WI38 (cell line): ENCODE measurements around the gene TOM1L2.
"Not testable (repeated sequence)": the region's sequence is repeated elsewhere in the genome, so short reads cannot be mapped to it uniquely, and the experiment has no call there.

Source experiments
- H3K4me3 ChIP-seq: 2 replicates; pipeline ENCODE4 v1.5.1; 2011; ENCODE audit warnings: low read depth, mild to moderate bottlenecking, control low read depth, low read length
- TF ChIP-seq, protein P1 (sequence below): IDR thresholded peaks from 2 replicates; pipeline ENCODE4 v1.5.1; 2012; ENCODE audit warnings: low read depth, mild to moderate bottlenecking, control low read depth, low read length

Gene TOM1L2

DNA sequence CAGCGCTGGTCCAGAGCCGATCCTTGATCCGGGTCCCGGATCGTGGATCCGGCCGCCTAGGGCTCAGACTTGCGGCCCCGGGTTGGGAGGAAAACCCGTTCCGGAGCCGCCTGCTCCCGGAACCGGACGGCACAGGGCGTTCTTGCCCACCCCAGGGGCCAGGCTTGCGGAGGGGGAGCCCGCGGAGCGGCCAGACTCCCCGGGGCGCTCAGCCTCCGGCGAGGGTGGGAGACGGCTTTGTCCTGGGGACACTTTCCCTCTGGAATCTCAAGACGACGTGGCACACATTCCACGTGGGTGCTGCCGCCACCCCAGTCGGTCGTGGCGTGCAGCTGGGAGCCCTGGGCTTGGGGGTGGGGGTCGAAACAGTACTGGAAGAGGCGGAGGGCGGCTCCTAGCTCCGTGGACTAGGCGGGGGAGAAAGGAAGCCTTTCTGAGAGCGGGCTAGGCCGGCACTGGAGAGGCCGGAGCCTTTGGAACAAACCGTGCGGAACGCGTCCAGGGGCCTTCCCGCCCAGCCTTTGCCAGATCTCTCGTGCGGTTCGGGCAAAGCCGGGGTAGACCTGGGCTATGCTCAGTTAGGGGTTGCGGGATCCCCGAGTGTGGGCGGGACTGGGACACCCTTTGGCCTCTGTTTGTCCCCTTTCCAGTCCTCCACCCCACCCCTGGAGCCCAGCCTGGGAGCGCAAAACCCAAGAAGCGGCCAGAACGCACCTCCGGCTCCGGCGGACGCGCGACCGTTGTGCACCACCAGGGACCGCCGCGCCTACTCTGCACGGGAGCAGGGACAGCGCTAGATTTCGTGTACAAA lies 161.9 kb downstream of the TOM1L2 start:
- no peak overlapping the region for H3K4me3 ChIP-seq
- TF ChIP-seq, protein P1, sequence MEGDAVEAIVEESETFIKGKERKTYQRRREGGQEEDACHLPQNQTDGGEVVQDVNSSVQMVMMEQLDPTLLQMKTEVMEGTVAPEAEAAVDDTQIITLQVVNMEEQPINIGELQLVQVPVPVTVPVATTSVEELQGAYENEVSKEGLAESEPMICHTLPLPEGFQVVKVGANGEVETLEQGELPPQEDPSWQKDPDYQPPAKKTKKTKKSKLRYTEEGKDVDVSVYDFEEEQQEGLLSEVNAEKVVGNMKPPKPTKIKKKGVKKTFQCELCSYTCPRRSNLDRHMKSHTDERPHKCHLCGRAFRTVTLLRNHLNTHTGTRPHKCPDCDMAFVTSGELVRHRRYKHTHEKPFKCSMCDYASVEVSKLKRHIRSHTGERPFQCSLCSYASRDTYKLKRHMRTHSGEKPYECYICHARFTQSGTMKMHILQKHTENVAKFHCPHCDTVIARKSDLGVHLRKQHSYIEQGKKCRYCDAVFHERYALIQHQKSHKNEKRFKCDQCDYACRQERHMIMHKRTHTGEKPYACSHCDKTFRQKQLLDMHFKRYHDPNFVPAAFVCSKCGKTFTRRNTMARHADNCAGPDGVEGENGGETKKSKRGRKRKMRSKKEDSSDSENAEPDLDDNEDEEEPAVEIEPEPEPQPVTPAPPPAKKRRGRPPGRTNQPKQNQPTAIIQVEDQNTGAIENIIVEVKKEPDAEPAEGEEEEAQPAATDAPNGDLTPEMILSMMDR, result no peak

DNA sequence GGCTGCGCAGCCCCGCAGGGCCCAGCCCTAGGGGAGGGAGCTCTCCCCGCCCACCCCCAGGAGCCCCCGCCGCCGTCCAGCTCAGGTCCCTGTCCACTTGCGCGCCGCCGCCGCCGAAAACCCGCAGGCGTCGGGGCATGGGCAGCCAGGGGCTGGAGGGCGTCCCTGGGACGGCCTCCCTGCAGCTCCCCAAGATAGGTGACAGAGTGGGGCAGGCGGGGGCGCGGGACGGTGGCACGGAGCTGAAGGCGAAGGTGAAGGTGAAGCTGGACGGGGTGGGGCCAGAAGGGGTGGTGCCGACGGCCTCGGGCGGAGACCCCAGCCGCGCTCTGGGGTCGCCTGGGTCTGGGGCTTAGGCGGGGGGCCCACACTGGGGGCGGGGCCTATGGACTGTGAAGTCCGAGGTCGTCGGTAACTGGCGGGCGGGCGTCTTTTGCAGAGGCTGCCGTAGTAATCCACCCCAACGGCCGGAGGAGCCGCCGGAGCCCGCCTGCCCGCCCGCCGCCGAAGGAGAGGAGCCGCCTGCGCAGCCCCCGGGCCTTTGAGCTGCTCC lies 162.6 kb downstream of the TOM1L2 start:
- TF ChIP-seq, protein P1, result no peak
- no peak overlapping the region for H3K4me3 ChIP-seq

DNA sequence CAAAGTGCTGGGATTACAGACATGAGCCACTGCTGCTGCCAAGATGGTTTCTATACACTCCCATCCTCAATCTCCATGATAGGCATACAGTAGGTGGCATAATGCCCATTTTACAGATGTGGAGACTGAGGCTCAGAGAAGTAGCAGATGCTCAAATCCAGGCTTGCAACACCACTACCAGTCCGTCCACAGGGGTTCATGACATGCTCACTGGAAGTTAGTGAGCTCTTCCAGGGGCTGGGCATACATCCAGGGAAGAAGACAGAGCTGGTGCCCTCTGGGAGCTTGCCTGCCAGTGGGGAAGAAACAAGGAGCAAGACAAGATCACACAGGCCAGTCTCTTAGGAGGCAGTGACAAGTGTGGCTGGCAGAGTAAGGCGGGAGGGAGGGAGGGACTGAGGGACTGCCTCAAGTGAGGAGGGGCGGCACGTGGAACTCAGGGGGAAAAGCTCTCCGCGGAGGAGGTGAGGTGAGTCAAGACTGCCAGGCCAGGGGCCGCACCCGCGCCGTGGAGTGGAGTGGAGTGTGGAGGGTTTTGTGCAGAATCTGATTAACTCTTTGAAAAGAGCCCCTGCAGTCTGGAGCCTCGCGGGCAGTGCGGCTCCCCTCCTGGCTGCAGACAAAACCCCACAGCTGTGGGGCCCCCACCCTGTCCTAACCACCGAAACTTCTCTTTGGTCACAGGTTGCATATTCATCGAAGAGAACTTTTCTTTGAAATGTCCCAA lies 163.3 kb downstream of the TOM1L2 start:
- TF ChIP-seq, protein P1, result no peak

DNA sequence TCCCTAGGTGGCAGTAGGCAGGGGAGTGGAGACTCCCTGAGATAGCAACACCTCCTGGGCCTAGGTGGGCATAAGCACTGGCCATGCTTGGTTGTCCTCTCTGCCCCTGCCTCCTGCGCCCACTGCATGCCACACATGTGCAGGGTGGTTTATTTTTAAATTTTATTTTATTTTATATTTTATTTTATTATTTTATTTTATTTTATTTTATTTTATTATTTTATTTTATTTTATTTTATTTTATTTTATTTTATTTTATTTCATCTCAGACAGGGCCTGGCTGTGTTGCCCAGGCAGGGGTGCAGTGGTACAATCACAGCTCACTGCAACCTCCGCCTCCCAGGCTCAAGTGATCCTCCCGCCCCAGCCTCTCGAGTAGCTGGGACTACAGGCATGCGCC lies 164.0 kb downstream of the TOM1L2 start:
- not testable (repeated sequence) for H3K4me3 ChIP-seq

More for the DNA sequence above, 163.3 kb downstream of the TOM1L2 start:
- no peak overlapping the region for H3K4me3 ChIP-seq

DNA sequence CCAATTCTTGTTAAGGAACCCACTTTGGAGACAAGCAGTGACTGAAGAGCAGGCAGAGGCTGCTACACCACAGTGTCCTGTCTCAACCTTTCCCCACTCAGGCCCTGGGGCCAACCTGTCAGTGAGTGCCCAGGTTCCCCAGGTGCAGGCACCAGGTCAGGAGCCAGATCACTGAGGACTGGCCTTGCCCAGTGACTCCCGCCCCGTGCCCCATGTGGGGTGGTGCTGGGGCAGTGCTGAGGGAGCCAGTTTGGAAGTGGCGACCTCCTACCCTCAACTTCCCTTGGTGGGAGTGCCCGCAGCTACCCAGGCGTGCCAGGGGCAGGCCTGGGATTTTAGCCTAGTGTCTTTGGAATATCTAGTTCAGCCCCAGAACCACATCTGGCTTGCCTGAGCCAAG lies 164.8 kb downstream of the TOM1L2 start:
- TF ChIP-seq, protein P1, result no peak
- H3K4me3 ChIP-seq, result no peak overlapping the region

DNA sequence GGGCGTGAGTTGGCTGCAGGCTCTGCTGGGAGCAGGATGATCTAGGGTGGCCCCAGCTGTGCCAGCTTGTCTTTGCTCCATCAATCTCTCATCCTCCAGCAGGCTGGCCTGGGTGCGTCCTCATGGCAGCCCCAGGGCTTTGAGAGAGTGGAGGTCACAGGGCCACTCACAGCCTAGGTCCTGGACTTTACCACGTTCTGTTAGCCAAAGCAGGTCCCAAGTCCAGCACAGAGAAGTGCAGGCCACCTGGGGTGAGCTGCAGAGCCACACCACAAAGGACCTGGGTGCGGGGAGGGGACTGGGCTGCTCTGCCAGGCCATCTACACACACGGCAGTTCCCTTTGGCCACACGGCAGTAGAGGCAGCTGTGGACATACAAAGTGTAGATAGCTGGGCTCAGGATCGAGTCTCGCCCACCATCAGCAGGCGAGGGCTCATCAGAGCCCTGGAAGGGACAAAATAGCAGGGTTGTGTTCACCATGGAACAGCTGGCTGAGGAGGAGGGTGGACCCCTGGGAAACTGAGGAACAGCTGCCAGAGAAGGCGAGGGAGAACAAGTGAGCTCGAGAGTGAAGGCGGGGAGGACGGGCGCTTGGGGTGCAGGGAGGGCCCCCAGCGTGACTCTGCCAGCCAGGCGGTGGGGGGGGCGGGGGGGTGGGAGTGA lies 165.5 kb downstream of the TOM1L2 start:
- H3K4me3 ChIP-seq, result no peak overlapping the region
- TF ChIP-seq, protein P1, result no peak

DNA sequence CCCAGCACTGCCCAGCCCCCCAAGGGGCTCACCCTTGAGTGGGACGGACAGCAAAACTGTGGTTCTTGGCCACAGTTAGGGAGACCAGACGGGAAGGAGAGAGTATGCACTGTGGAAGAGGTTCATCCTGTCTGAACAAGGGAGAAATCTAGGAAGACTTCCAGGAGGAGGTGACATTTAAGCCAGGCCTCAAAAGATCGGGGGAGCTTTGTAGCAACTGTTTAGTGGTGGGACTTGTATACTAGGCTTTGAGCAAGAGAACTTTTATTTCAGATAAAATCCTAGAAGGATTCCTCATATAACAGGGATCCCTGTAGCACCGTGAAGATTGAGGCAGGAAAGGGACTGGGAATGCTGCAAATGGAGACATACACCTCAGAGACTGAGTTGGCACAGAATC lies 166.2 kb downstream of the TOM1L2 start:
- H3K4me3 ChIP-seq, result no peak overlapping the region
- TF ChIP-seq, protein P1, result no peak
